ENCODE measurements around the gene BHLHA15.

GRCh38 chr7:98200364-98200763 lies 10.9 kb upstream of the BHLHA15 start:
- TF ChIP-seq EZH2 (IDR thresholded peaks at IDR 0.05; ENCODE audit: low read length), result no peak
- TF ChIP-seq, protein P1, sequence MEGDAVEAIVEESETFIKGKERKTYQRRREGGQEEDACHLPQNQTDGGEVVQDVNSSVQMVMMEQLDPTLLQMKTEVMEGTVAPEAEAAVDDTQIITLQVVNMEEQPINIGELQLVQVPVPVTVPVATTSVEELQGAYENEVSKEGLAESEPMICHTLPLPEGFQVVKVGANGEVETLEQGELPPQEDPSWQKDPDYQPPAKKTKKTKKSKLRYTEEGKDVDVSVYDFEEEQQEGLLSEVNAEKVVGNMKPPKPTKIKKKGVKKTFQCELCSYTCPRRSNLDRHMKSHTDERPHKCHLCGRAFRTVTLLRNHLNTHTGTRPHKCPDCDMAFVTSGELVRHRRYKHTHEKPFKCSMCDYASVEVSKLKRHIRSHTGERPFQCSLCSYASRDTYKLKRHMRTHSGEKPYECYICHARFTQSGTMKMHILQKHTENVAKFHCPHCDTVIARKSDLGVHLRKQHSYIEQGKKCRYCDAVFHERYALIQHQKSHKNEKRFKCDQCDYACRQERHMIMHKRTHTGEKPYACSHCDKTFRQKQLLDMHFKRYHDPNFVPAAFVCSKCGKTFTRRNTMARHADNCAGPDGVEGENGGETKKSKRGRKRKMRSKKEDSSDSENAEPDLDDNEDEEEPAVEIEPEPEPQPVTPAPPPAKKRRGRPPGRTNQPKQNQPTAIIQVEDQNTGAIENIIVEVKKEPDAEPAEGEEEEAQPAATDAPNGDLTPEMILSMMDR (optimal IDR thresholded peaks at IDR 0.05 in 1 of 3, IDR thresholded peaks at IDR 0.05 in 1 of 3, conservative IDR thresholded peaks at IDR 0.05 in 1 of 3; ENCODE audit: extremely low read depth in 1 of 3, insufficient read depth in 2 of 3, low read length in 3 of 3), result no peak
